ENCODE results near the gene CASD1. TPM values are rescaled to one million over a fixed set of nuclear protein-coding genes. Genes with fewer than 3 reads are reported as not detected.

Gene CASD1
- total and polyA plus RNA-seq, 10 of the 15 experiments (the other 5 are each of a cell fraction or from before 2014, with no cell fraction given), result 4.0 to 18.6 (median 10.7) TPM

GRCh38 chr7:94565247-94565894, 55.8 kb downstream of the CASD1 start (continued):
- no peak for TF ChIP-seq PRDM15 (CRISPR knock-in tag; IDR thresholded peaks at IDR 0.05)
- no peak for TF ChIP-seq SMAD1 (IDR thresholded peaks at IDR 0.05; ENCODE audit: low read depth, partially characterized antibody)
- no peak for TF ChIP-seq BCL11A (IDR thresholded peaks at IDR 0.05; ENCODE audit: low read depth, low read length)
- no peak for TF ChIP-seq ESRRA (IDR thresholded peaks at IDR 0.05; ENCODE audit: low read length)
- no peak for TF ChIP-seq SIN3A (IDR thresholded peaks at IDR 0.05; ENCODE audit: low read depth, low read length)

GRCh38 chr7:94567396-94567795, 57.8 kb downstream of the CASD1 start:
- intact Hi-C loops (cut with micrococcal nuclease; ENCODE audit: unreplicated experiment), result no loop called here
- ChIA-PET SMC1A (ENCODE audit: uncharacterized antibody, unreplicated experiment) (interaction anchor here (0.9 to 1.3 kb wide), 3 partner anchors 24 to 53 kb away, joined by 3 to 4 read pairs (median 4); no protein-coding TSS in a partner anchor), POLR2A (no interaction called here), CTCF (no interaction called here), RAD21 (ENCODE audit: unreplicated experiment) (no interaction called here)
- ATAC-seq (no peak), FAIRE-seq (no peak), DNase-seq (ENCODE audit: low read depth, low spot score) (no peak)
- Histone ChIP-seq H3K79me2 (ENCODE audit: control insufficient read depth, insufficient read depth, low read length) (no peaks in the 10 kb centered on the region), H3K9ac (ENCODE audit: control insufficient read depth, insufficient read depth, low read length) (no peak overlapping the region), H2AFZ (ENCODE audit: control insufficient read depth, low read depth, low read length) (no peak overlapping the region), H3K9me3 (replicated peaks; ENCODE audit: control insufficient read depth, insufficient read depth, low read length) (no peaks in the 10 kb centered on the region; the same call in 2 of the 3 replicates), H3K27ac (ENCODE audit: control insufficient read depth, insufficient read depth) (no peak overlapping the region), H3K36me3 (ENCODE audit: control insufficient read depth in 2 of 2, insufficient read depth in 2 of 2, low read length in 1 of 2) (no peaks in the 10 kb centered on the region; a peak in 1 of 4 replicates), H3K4me2 (ENCODE audit: control insufficient read depth, insufficient read depth) (no peak overlapping the region), H4K20me1 (ENCODE audit: control insufficient read depth, insufficient read depth) (no peaks in the 10 kb centered on the region), H3K4me3 (no peak overlapping the region), H3K4me1 (ENCODE audit: control insufficient read depth, insufficient read depth, low read length) (no peaks in the 10 kb centered on the region), H3K27me3 (replicated peaks in 1 of 2; ENCODE audit: control insufficient read depth in 2 of 2, insufficient read depth in 2 of 2, low read length in 1 of 2) (no peaks in the 10 kb centered on the region)
- in situ Hi-C loops (cut with MboI), result no loop called here
- BruUV-seq (replicated peaks), result no TSS peak
- TF ChIP-seq POLR2AphosphoS2 (IDR thresholded peaks at IDR 0.05; ENCODE audit: low read depth, low read length) (no peak), CHD1 (IDR thresholded peaks at IDR 0.05; ENCODE audit: low read depth, low read length) (no peak), USF2 (IDR thresholded peaks at IDR 0.05; ENCODE audit: borderline replicate concordance, low read depth, low read length) (no peak), E4F1 (IDR thresholded peaks at IDR 0.05; ENCODE audit: borderline replicate concordance, partially characterized antibody) (no peak), CBX5 (IDR thresholded peaks at IDR 0.05; ENCODE audit: low read depth) (no peak), RCOR1 (conservative IDR thresholded peaks at IDR 0.05; ENCODE audit: low read depth, low read length) (no peak), PAX8 (IDR thresholded peaks at IDR 0.05) (no peak), ZSCAN29 (IDR thresholded peaks at IDR 0.05) (no peak), IRF4 (IDR thresholded peaks at IDR 0.05; ENCODE audit: low read depth, low read length) (no peak), JUNB (IDR thresholded peaks at IDR 0.05) (no peak), IRF5 (IDR thresholded peaks at IDR 0.05; ENCODE audit: borderline replicate concordance) (no peak)

All from GM12878 (cell line).